Adrenal gland (tissue), 5 donors: ENCODE measurements around the gene ISG20.

ENCODE experiments used
- POLR2A ChIP-seq, 2 donors: fragments of 450-650 bp; IDR thresholded peaks; one replicate each; pipeline ENCODE4 v1.6.1; 2017; ENCODE audit warnings: antibody characterized with exemption in 2 of 2, mild to moderate bottlenecking in 2 of 2, moderate library complexity in 1 of 2
- TF ChIP-seq, protein P1 (sequence below), 6 experiments: fragments of 450-650 bp in 4 of 6; fragments of 200-600 bp in 2 of 6; sonication (generic) in 1 of 6; IDR thresholded peaks; 1 replicate in 5 of 6; 2 replicates in 1 of 6; pipeline versions ENCODE4 v1.5.1 to v1.8.0; 2016 to 2021; ENCODE audit warnings: antibody characterized with exemption in 6 of 6, mild to moderate bottlenecking in 2 of 6, moderate library complexity in 1 of 6
- donor health status: DM: no; HTN: no; CAD: no.

- TF ChIP-seq, protein P1, sequence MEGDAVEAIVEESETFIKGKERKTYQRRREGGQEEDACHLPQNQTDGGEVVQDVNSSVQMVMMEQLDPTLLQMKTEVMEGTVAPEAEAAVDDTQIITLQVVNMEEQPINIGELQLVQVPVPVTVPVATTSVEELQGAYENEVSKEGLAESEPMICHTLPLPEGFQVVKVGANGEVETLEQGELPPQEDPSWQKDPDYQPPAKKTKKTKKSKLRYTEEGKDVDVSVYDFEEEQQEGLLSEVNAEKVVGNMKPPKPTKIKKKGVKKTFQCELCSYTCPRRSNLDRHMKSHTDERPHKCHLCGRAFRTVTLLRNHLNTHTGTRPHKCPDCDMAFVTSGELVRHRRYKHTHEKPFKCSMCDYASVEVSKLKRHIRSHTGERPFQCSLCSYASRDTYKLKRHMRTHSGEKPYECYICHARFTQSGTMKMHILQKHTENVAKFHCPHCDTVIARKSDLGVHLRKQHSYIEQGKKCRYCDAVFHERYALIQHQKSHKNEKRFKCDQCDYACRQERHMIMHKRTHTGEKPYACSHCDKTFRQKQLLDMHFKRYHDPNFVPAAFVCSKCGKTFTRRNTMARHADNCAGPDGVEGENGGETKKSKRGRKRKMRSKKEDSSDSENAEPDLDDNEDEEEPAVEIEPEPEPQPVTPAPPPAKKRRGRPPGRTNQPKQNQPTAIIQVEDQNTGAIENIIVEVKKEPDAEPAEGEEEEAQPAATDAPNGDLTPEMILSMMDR (IDR thresholded peaks at IDR 0.05): no peak
- no peak for TF ChIP-seq POLR2A (IDR thresholded peaks at IDR 0.05)
Observed at GRCh38 chr15:88702983-88703382, 64.2 kb downstream of the ISG20 start.
